Tibial artery (tissue), 4 donors: ENCODE measurements around the gene CSMD2.

Source experiments
- DNase-seq, 2 donors: peaks; one replicate each; pipeline ENCODE4 v3.0.0-alpha.2; 2019
- H3K27ac ChIP-seq, 2 donors: fragments of 200-600 bp; sonication (generic) in 1 of 2; 1 replicate in 1 of 2; 2 replicates in 1 of 2; pipeline ENCODE4 v1.5.1; 2018 to 2019; ENCODE audit warnings: mild to moderate bottlenecking in 1 of 2
- H3K27me3 ChIP-seq, 2 donors: fragments of 200-600 bp; sonication (generic) in 1 of 2; one replicate each; pipeline versions ENCODE4 v1.5.1 to v1.6.0; 2016 to 2019
- H3K36me3 ChIP-seq, 3 donors: fragments of 200-600 bp; sonication (generic) in 2 of 3; one replicate each; pipeline ENCODE4 v1.5.1; 2016 to 2019; ENCODE audit warnings: mild to moderate bottlenecking in 2 of 3
- H3K4me1 ChIP-seq, 4 donors: fragments of 200-600 bp; sonication (generic) in 2 of 4; 1 replicate in 3 of 4; 2 replicates in 1 of 4; pipeline ENCODE4 v1.5.1; 2016 to 2019
- H3K4me3 ChIP-seq, 2 donors: fragments of 200-600 bp; sonication (generic) in 1 of 2; 1 replicate in 1 of 2; 2 replicates in 1 of 2; pipeline ENCODE4 v1.5.1; 2018 to 2019; ENCODE audit warnings: mild to moderate bottlenecking in 2 of 2
- H3K9me3 ChIP-seq, 3 donors: fragments of 200-600 bp; sonication (generic) in 1 of 3; one replicate each; pipeline ENCODE4 v1.5.1; 2016 to 2019
- CTCF ChIP-seq, 2 experiments: fragments of 200-600 bp in 1 of 2; fragments of 450-650 bp in 1 of 2; IDR thresholded peaks; one replicate each; pipeline ENCODE4 v1.5.1; 2017 to 2019; ENCODE audit warnings: antibody characterized with exemption in 2 of 2, mild to moderate bottlenecking in 1 of 2, moderate library complexity in 1 of 2
- intact Hi-C: fragments of 100-400 bp; cut with DNase I; formaldehyde crosslinking; loops from one replicate; pipeline ENCODE4 v1.15.0; 2023; ENCODE audit warnings: low total_unique reads

CSMD2 gene

GRCh38 chr1:33736496-33736895 lies 428.5 kb downstream of the CSMD2 start:
- H3K9me3 ChIP-seq, result no peaks in the 10 kb centered on the region
- no peak overlapping the region for H3K27ac ChIP-seq
- H3K36me3 ChIP-seq, result no peaks in the 10 kb centered on the region
- no peak for DNase-seq
- no peak for TF ChIP-seq CTCF (IDR thresholded peaks at IDR 0.05)
- no peaks in the 10 kb centered on the region for H3K4me1 ChIP-seq
- H3K27me3 ChIP-seq, result peaks cover 0 to 22% of the 10 kb centered on the region in 2 donors
- no peak overlapping the region for H3K4me3 ChIP-seq
- intact Hi-C loops, result loop anchor here (10.0 kb wide), 1 partner anchor 428 kb away; the partner anchor contains the start of gene CSMD2

GRCh38 chr1:33735624-33736023 lies 429.4 kb downstream of the CSMD2 start:
- intact Hi-C loops, result loop anchor here (10.0 kb wide), 1 partner anchor 429 kb away; the partner anchor contains the start of gene CSMD2
- H3K4me1 ChIP-seq, result no peaks in the 10 kb centered on the region
- H3K9me3 ChIP-seq, result no peaks in the 10 kb centered on the region
- H3K27ac ChIP-seq, result no peak overlapping the region
- peak; percentile 44 to 59 for TF ChIP-seq CTCF (IDR thresholded peaks at IDR 0.05)
- peaks cover 0 to 22% of the 10 kb centered on the region in 2 donors for H3K27me3 ChIP-seq
- no peak for DNase-seq
- no peak overlapping the region for H3K4me3 ChIP-seq
- H3K36me3 ChIP-seq, result no peaks in the 10 kb centered on the region

- DNase-seq, result no peak
- no peaks in the 10 kb centered on the region for H3K36me3 ChIP-seq
- H3K27ac ChIP-seq, result no peak overlapping the region
- no peak overlapping the region for H3K4me3 ChIP-seq
- peaks cover 0 to 1% of the 10 kb centered on the region in 2 donors for H3K27me3 ChIP-seq
- peaks cover 0 to 4% (median 0%) of the 10 kb centered on the region in 4 donors for H3K4me1 ChIP-seq
- no peak for TF ChIP-seq CTCF (IDR thresholded peaks at IDR 0.05)
- intact Hi-C loops, result no loop called here
- no peaks in the 10 kb centered on the region for H3K9me3 ChIP-seq
Measured at GRCh38 chr1:33727310-33727709, 437.7 kb downstream of the CSMD2 start.

GRCh38 chr1:33726274-33726804 lies 438.7 kb downstream of the CSMD2 start:
- Histone ChIP-seq H3K4me1 (peaks cover 0 to 4% (median 0%) of the 10 kb centered on the region in 4 donors), H3K36me3 (no peaks in the 10 kb centered on the region), H3K27me3 (no peaks in the 10 kb centered on the region), H3K27ac (no peak overlapping the region), H3K4me3 (no peak overlapping the region), H3K9me3 (no peaks in the 10 kb centered on the region)
- intact Hi-C loops, result no loop called here
- DNase-seq, result no peak
- no peak for TF ChIP-seq CTCF (IDR thresholded peaks at IDR 0.05)

- Histone ChIP-seq H3K4me3 (no peak overlapping the region), H3K27me3 (no peaks in the 10 kb centered on the region), H3K27ac (no peak overlapping the region), H3K4me1 (peaks cover 0 to 4% (median 0%) of the 10 kb centered on the region in 4 donors), H3K36me3 (no peaks in the 10 kb centered on the region), H3K9me3 (no peaks in the 10 kb centered on the region)
- DNase-seq, result no peak
- no peak for TF ChIP-seq CTCF (IDR thresholded peaks at IDR 0.05)
- intact Hi-C loops, result no loop called here
Measured at GRCh38 chr1:33725556-33726160, 439.4 kb downstream of the CSMD2 start.
